Coronary artery (tissue), 2 donors: ENCODE results near the gene B3GNT7.
"Not testable (repeated sequence)": the region's sequence is repeated elsewhere in the genome, so short reads cannot be mapped to it uniquely, and the experiment has no call there.

Source experiments
- DNase-seq: peaks from one replicate; pipeline ENCODE4 v3.0.0-alpha.2; 2017; ENCODE audit warnings: low spot score
- H3K27ac ChIP-seq, 2 donors: fragments of 200-600 bp; sonication (generic); one replicate each; pipeline ENCODE4 v1.5.1; 2016 to 2019
- H3K4me3 ChIP-seq: fragments of 200-600 bp; sonication (generic); 2 replicates; pipeline ENCODE4 v1.5.1; 2016; ENCODE audit warnings: mild to moderate bottlenecking, moderate library complexity
- TF ChIP-seq, protein P1 (sequence below): fragments of 200-600 bp; sonication (generic); IDR thresholded peaks from one replicate; pipeline ENCODE4 v1.5.1; 2019; ENCODE audit warnings: antibody characterized with exemption

Gene B3GNT7, protein sequence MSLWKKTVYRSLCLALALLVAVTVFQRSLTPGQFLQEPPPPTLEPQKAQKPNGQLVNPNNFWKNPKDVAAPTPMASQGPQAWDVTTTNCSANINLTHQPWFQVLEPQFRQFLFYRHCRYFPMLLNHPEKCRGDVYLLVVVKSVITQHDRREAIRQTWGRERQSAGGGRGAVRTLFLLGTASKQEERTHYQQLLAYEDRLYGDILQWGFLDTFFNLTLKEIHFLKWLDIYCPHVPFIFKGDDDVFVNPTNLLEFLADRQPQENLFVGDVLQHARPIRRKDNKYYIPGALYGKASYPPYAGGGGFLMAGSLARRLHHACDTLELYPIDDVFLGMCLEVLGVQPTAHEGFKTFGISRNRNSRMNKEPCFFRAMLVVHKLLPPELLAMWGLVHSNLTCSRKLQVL

DNA sequence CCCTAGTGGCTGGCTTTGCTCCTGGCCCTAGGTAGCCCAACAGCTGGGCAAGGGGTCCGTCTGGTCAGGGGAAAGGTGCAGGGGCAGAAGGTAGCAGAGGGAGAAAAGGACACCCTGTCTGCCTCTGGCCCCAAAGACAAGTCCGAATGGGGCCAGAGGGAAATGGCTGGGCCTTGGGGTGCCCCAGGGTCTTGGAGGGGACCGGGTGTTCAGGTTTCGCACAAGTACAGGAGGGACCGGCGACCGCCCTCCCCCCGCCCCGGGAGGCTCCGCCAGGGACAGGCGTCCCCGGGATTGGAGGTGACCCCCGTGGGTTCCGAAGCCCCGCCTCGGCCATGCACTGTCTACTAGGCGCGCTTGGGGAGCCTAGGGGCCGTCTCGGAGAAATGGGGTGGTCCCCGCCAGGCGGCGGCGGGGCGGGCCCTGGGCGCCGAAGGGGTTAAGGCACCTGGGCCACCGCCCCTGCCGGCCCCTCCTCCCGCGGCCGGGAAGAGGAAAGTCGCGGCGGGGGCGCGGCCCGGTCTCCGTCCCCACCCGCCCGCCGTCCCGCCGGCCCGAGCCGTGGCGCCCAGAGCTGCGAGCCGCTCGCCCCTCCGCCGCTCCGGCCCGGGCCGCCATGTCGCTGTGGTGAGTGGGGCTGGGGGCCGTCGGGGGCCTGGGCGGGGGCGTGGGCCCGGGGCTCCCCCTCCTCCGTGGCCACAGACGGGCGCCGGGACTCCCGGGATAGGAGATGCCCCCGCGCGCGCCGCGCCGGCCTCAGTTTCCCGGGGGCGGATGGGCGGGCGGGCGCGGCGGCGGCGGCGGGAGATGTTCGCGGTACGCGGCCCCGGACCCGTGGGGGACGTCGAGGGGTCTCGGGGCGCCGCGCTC, at the start of gene B3GNT7:
B3GNT7 (plus strand) TSS at position 523 of the 870 bp plus-strand sequence; CDS start at position 617, 94 bp downstream.
- Histone ChIP-seq H3K27ac (peak within 1 kb of the TSS; percentile 52 to 55), H3K4me3 (peak within 1 kb of the TSS; percentile 76)
- no peak for DNase-seq
- TF ChIP-seq, protein P1, sequence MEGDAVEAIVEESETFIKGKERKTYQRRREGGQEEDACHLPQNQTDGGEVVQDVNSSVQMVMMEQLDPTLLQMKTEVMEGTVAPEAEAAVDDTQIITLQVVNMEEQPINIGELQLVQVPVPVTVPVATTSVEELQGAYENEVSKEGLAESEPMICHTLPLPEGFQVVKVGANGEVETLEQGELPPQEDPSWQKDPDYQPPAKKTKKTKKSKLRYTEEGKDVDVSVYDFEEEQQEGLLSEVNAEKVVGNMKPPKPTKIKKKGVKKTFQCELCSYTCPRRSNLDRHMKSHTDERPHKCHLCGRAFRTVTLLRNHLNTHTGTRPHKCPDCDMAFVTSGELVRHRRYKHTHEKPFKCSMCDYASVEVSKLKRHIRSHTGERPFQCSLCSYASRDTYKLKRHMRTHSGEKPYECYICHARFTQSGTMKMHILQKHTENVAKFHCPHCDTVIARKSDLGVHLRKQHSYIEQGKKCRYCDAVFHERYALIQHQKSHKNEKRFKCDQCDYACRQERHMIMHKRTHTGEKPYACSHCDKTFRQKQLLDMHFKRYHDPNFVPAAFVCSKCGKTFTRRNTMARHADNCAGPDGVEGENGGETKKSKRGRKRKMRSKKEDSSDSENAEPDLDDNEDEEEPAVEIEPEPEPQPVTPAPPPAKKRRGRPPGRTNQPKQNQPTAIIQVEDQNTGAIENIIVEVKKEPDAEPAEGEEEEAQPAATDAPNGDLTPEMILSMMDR = no peak

GRCh38 chr2:231347081-231347480, 48.4 kb upstream of the B3GNT7 start:
- DNase-seq = peak; percentile 29
- TF ChIP-seq, protein P1 = no peak

GRCh38 chr2:231347638-231348037, 47.9 kb upstream of the B3GNT7 start:
- Histone ChIP-seq H3K27ac (no peak overlapping the region), H3K4me3 (no peak overlapping the region)
- no peak for DNase-seq
- TF ChIP-seq, protein P1 = no peak

More at GRCh38 chr2:231347081-231347480, 48.4 kb upstream of the B3GNT7 start:
- no peak overlapping the region for H3K4me3 ChIP-seq
- no peak overlapping the region for H3K27ac ChIP-seq

DNA sequence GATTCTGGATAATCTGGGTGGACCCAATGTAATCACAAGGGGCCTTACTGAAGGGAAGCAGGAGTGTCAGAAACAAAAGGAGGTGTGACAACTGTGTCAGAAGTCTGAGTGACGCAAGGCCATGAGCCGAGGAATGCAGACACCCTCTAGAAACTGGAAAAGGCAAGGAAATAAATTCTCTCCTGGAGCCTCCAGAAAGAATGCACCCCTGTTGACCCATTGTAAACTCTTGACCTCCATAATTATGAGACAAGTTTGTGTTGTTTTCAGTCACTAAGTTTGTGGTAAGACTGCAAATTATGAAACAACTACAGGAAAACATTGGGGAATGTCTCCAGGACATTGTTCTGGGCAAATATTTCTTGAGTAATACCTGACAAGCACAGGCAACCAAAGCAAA, 47.3 kb upstream of the B3GNT7 start:
- TF ChIP-seq, protein P1 = no peak
- Histone ChIP-seq H3K27ac (no peak overlapping the region), H3K4me3 (no peak overlapping the region)
- peak; percentile 8 for DNase-seq

- Histone ChIP-seq H3K27ac (no peak overlapping the region), H3K4me3 (no peak overlapping the region)
- TF ChIP-seq, protein P1 = no peak
- peak; percentile 19 for DNase-seq
These were observed 46.7 kb upstream of the B3GNT7 start for GRCh38 chr2:231348704-231349373.

GRCh38 chr2:231349374-231349735, 46.2 kb upstream of the B3GNT7 start:
- not testable (repeated sequence) for H3K4me3 ChIP-seq, H3K27ac ChIP-seq
- peak; percentile 7 for DNase-seq

GRCh38 chr2:231351648-231352047, 43.9 kb upstream of the B3GNT7 start:
- Histone ChIP-seq H3K27ac (no peak overlapping the region), H3K4me3 (no peak overlapping the region)
- DNase-seq = peak; percentile 50
- TF ChIP-seq, protein P1 = no peak
